Measurements from ENCODE around the gene PALS1. TPM values are rescaled to one million over a fixed set of nuclear protein-coding genes. Genes with fewer than 3 reads are reported as not detected.
"Not testable (repeated sequence)": the region's sequence is repeated elsewhere in the genome, so short reads cannot be mapped to it uniquely, and the experiment has no call there.

PALS1 gene
- total RNA-seq, 2 donors from 2014 or later, result 10.3 to 10.7 TPM

DNA sequence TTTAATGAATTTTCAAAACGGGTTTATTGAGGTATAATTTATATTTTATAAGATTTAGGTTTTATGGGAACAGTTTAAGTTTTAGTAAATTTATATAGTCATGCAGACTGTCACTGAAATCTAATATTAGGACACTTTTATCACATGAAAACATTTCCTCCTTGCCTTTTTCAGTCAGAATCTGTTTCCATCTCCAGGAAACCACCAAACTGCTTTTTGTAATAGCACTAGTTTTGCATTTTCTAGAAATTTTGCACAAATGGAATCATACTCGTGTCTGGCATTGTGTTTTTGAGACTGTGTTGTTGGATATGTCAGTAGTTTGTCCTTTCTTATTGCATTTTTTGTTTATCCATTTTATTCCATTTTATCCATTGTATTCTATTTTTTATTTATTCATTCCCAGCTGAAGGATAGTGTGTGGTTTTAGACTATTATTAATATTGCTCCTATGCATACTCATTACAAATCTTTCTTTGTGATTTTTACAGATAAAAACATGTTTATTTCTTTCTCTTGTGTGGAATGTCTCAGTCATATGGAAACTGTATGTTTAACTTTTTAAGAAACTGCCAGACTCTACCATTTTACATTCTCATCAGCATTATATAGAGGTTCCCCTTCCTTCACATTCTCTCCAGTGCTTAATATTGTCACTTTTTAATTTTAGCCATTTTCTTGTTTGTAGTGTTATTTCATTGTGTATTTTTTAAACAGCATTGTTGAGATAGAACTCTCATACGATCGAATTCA is 26.5 kb downstream of the PALS1 start:
- TF ChIP-seq, protein P1, sequence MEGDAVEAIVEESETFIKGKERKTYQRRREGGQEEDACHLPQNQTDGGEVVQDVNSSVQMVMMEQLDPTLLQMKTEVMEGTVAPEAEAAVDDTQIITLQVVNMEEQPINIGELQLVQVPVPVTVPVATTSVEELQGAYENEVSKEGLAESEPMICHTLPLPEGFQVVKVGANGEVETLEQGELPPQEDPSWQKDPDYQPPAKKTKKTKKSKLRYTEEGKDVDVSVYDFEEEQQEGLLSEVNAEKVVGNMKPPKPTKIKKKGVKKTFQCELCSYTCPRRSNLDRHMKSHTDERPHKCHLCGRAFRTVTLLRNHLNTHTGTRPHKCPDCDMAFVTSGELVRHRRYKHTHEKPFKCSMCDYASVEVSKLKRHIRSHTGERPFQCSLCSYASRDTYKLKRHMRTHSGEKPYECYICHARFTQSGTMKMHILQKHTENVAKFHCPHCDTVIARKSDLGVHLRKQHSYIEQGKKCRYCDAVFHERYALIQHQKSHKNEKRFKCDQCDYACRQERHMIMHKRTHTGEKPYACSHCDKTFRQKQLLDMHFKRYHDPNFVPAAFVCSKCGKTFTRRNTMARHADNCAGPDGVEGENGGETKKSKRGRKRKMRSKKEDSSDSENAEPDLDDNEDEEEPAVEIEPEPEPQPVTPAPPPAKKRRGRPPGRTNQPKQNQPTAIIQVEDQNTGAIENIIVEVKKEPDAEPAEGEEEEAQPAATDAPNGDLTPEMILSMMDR (IDR thresholded peaks at IDR 0.05), result no peak
- Histone ChIP-seq H3K36me3 (no peaks in the 10 kb centered on the region), H3K9me3 (no peaks in the 10 kb centered on the region), H3K4me3 (peak overlapping the region in 1 of 2 donors; percentile 28), H3K27me3 (no peaks in the 10 kb centered on the region), H3K4me1 (peaks cover 0 to 55% of the 10 kb centered on the region in 2 donors), H3K27ac (no peak overlapping the region)
- DNase-seq (ENCODE audit: low spot score), result no peak

DNA sequence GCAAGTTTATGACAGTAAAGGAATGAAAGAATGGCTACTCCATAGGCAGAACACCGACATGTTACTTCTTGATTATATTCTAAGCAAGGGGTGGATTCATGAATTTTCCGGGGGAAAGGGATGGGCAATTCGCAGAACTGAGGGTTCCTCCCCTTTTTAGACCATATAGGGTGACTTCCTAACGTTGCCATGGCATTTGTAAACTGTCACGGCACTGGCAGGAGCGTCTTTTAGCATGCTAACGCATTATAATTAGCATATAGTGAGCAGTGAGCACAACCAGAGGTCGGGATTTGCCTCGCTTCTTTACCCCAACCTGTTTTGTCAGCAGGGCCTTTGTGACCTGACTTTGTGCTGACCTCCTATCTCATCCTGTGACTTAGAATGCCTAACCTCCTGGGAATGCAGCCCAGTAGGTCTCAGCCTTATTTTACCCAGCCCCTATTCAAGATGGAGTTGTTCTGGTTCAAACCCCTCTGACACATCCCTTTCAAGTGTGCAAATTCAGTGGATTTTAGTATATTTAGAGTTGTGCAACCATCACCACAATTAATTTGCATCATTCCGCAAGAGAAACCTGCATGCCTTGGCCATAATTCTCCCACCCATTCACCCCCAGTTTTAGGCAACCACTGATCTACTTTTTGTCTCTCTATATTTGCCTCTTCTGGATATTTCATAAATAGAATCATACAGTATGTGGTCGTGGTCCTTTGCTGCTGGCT is 27.4 kb downstream of the PALS1 start:
- H3K4me1 ChIP-seq, result peaks cover 0 to 49% of the 10 kb centered on the region in 2 donors
- H3K27ac ChIP-seq, result no peak overlapping the region

DNA sequence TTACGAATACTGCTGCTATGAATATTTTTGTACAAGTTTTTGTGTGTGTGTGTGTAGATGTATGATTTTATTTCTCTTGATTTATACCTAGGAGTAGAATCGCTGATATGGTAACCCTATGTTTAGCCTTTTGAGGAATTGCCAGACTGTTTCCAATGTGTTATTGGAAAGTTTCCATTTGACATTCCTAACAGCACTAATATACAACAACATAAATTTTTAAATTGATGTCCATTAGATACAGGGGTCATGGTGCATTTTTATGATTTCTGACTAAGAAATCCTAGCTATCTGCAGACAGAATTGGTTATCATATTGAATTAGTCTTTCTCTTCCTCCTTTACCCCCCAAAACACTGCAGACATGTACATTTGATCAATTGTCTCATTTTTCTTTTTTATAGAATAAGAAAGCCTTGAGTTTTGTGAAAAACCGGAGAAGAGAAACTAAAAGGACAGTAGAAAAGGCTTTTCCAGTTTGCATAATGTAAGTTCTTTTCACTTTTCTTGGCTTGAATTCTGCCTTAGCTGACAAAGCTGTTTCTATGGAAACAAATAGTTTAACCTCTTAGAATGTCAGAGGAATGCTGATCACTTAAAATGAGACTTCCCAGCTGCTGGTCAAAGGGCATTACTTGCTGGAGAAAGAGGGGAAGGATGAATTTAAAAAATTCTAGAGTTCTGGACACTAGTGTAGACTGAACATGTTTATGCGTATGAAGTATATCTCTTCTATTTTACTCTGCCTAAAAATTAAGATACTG is 28.2 kb downstream of the PALS1 start:
- Histone ChIP-seq H3K27me3 (no peaks in the 10 kb centered on the region), H3K9me3 (no peaks in the 10 kb centered on the region), H3K4me1 (peaks cover 0 to 45% of the 10 kb centered on the region in 2 donors), H3K4me3 (peak overlapping the region in 1 of 2 donors; percentile 5), H3K27ac (peak overlapping the region; percentile 27 to 42), H3K36me3 (no peaks in the 10 kb centered on the region)
- TF ChIP-seq, protein P1 (IDR thresholded peaks at IDR 0.05), result no peak
- no peak for DNase-seq (ENCODE audit: low spot score)

More for the DNA sequence above, 27.4 kb downstream of the PALS1 start:
- no peak for DNase-seq (ENCODE audit: low spot score)
- Histone ChIP-seq H3K36me3 (no peaks in the 10 kb centered on the region), H3K9me3 (no peaks in the 10 kb centered on the region), H3K4me3 (peak overlapping the region in 1 of 2 donors; percentile 28), H3K27me3 (no peaks in the 10 kb centered on the region)
- TF ChIP-seq, protein P1 (IDR thresholded peaks at IDR 0.05), result no peak

DNA sequence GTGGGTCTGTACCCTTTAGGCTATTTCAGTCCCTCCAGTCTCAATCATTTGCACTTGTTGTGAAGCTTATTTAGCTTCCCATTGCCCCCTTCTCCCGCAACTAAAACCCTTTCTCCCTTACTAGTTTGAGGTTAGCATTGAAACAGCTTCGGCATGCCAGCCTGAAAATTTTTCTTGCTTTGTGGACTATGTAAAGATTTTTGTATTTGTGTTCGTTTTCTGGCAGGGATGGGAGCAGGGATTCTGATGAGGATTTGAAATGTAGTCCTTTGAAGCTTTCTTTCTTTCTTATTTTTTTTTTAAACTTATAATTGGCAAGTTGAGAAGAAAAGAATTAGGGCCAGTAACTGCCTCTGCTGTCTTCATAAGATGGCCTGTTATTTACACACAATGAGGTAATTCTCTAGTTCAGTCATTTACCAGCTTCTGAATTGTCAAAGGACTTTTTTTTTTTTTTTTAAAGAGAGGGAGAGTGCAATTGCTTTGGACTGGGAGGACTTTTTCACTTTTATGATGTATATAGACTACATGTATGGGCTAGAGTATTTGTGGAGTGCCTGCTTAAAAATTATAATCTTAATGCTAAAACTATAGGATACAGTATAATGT is 29.0 kb downstream of the PALS1 start:
- Histone ChIP-seq H3K4me3 (no peak overlapping the region), H3K27ac (peak overlapping the region; percentile 27 to 42), H3K4me1 (peaks cover 0 to 45% of the 10 kb centered on the region in 2 donors), H3K36me3 (no peaks in the 10 kb centered on the region), H3K9me3 (no peaks in the 10 kb centered on the region), H3K27me3 (no peaks in the 10 kb centered on the region)
- no peak for DNase-seq (ENCODE audit: low spot score)
- TF ChIP-seq, protein P1 (IDR thresholded peaks at IDR 0.05), result no peak

DNA sequence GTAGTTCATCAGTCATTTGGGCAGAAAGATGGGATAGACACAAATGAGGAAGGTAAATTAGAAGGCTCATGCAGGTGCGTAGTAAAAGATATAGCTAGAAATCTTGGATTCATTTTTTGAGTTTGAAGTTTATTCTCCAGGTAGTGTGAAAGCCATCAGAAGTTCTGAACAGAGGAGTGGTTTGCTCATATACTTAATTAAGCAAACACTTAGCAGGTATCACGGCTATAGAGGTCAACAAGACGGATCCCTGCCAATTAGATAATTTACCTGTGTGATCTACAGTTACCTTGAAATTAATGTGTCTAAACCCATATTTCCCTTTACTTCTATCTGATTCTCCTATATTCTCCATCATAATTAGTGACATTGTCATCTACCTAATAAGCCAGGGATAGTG is 29.7 kb downstream of the PALS1 start:
- DNase-seq (ENCODE audit: low spot score), result no peak
- Histone ChIP-seq H3K36me3 (no peaks in the 10 kb centered on the region), H3K27me3 (no peaks in the 10 kb centered on the region), H3K4me3 (no peak overlapping the region), H3K27ac (no peak overlapping the region), H3K4me1 (peaks cover 0 to 46% of the 10 kb centered on the region in 2 donors), H3K9me3 (no peaks in the 10 kb centered on the region)
- TF ChIP-seq, protein P1 (IDR thresholded peaks at IDR 0.05), result no peak

DNA sequence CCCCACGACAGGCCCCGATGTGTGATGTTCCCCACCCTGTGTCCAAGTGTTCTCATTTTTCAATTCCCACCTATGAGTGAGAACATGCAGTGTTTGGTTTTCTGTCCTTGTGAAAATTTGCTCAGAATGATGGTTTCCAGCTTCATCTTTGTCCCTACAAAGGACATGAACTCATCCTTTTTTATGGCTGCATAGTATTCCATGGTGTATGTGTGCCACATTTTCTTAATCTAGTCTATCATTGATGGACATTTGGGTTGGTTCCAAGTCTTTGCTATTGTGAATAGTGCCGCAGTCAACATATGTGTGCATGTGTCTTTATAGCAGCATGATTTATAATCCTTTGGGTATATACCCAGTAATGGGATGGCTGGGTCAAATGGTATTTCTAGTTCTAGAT is 32.0 kb downstream of the PALS1 start:
- H3K36me3 ChIP-seq; H3K27me3 ChIP-seq; H3K9me3 ChIP-seq; DNase-seq (ENCODE audit: low spot score); H3K4me3 ChIP-seq; H3K27ac ChIP-seq: not testable (repeated sequence)
- H3K4me1 ChIP-seq, result peaks cover 0 to 53% of the 10 kb centered on the region in 2 donors

All from right atrium auricular region (tissue), 2 donors.